Kidney glomerular epithelial cell (primary cell): Measurements from ENCODE around the gene ADAM15.
A peak's percentile ranks its signal among the peaks of the same experiment; 100 is the strongest.

ENCODE experiments used
- DNase-seq: peaks from one replicate; lab custom pipeline; 2025; lab: John Stamatoyannopoulos, UW

The ADAM15 gene

DNA sequence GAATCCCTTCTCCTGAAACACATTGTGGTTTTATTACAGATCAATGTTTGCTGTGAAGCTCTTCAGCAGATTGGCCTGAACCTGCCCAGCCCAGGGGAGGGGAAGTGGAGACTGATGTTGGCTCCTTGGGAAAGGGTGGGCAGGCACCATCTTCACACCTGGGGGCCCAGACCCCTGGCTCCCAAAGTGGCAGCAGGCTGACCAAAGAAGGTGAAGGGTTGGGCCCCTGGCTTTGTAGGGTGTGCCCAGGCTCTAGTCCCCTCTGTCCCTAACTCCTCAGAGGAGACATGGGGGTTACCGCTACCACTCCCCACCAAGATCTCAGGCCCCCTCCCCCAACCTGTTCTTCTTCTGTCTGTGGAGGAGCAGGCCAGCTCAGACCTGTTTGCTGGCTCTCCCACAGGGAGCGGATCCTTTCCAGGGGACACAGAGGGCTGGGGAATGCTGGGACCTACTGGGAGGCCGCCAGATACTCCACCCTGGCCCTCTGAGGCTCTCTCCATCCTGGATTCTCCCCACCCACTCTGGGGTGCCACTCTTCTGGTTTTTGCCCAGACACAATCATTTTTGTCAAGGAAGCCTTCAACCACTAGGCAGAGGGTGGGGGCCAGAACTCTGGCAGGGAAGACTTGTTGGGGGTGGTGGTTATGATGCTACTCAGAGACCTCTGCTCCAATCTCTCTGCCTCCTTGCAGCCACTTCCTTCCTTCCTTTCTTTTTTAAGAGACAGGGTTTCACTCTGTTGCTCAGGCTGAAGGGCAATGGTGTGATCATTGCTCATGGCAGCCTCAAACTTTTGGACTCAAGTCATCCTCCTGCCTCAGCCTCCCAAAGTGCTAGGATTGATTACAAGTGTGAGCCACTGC is 22.5 kb downstream of the ADAM15 start:
- no peak for DNase-seq

DNA sequence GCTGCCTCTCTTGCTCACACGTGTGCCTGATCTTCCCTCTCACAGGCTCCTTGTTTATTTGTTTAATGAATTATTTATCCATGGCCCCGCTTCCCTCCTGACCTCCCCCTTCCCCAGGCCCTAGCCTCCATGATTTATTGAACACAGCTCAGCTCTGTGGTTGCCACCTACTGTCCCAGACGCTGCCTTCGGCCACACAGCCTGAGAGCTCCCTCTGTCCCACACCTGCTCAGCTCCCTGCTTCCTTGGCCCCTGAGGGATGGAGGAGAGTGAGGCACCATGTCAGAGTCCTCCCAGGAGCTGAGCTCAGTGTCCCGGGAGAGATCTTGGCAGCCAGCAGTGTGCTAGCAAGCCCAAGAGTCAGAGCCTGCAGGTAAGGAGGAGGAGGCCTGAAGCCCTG is 24.4 kb downstream of the ADAM15 start:
- DNase-seq = no peak

DNA sequence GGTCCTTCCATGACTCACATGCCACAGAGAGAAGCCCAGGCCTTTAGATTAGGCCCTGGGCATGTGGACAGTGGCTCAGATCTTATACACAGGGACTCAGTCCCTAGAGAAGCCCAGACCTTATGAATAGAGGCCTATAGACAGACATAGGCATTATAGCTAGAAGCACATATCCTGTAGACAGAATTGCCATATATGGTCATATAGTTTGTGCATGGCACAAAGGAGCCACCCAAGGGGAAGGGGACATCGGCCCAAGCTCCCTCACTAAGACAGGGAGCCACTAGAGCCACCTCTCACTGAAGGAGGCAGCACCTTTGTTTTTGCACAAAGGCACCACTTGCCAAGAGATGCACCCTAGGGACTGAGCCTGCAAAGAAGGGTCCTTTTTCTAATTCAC is 25.3 kb downstream of the ADAM15 start:
- DNase-seq = no peak

DNA sequence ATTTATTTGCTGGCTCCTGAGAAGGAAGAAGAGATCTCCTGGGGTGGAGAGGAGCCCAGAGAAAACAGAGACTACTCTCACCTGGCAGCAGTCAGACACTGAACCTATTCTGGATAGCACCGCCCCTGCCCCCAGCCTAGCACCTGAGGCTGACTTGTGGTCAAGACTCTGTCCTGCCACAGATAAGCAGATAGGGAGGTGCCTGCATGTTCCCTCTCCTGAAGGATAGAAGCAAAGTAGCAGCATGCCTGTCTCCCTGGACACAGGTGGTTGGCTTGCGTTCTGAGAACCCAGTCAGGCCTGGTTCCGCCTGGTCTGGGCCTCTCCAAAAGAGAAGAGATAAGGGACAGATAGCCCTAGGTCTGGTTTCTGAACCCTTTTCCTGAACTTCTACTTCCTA is 26.2 kb downstream of the ADAM15 start:
- DNase-seq = no peak

DNA sequence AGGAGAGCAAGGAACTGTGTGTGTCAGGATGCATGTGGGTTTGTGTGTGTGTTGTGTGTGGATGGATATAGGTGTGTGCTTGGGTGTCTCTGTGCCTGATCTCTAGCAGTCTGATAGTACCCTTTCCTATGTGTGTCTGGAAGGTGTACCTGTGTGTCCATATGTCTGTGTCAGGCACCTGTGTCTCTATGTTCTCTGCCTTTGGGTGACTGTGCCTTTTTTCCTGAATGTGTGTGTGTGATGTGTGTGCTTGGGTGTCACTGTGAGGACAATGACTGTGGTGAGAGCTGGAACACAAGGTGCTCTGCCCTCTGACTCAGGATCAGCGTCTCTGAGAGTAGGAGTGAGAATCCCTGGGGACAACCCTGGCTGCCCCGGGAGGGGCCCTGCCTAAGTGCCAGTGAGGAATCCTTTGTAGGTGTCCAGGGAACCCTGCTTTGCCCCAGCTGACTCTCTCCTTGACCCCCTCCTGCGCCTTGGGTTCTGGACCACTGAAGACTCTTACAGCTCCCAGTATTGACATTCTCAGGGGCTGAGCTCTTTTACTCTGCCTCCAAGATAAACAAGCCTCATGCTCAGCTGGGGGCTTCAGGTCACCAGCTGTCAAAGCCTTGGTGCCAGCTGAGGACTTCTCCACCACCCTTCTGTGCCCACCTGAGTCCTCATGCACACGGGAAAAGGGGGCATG is 26.8 kb downstream of the ADAM15 start:
- DNase-seq = no peak

DNA sequence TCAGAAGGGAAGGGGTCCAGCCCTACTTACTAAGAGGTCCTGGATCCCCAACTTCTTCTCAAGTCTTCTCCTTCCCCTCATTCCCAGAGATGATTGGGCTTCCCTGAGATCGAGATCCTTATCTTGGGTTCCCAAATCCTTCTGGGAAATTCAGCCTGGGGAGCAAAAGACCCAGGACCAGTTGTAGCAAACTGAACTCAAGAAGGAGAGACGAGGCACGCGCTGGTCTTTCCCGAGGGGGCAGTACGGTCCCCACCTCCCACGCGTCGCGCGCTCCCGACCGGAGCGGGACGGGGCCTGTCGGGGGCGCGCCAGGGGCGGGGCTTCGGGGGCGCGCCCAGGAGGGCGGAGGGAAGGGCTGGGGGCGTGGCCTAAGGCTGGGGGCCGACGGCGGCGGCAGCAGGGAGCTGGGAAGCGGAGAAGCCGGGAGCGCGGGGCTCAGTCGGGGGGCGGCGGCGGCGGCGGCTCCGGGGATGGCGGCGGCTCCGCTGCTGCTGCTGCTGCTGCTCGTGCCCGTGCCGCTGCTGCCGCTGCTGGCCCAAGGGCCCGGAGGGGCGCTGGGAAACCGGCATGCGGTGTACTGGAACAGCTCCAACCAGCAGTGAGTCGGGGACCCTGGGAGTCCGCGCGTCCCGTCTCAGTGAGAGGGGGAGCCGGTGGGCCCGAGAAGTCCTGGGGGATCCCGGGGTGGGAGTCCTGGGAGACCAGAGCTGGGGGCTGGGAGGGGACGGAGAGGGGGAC is 27.5 kb downstream of the ADAM15 start, which contains the start of gene EFNA3:
Gene EFNA3, plus strand, starts transcription at position 369 of the 741 bp plus-strand sequence. Its CDS starts 105 bp downstream, at position 474.
- DNase-seq = no peak

DNA sequence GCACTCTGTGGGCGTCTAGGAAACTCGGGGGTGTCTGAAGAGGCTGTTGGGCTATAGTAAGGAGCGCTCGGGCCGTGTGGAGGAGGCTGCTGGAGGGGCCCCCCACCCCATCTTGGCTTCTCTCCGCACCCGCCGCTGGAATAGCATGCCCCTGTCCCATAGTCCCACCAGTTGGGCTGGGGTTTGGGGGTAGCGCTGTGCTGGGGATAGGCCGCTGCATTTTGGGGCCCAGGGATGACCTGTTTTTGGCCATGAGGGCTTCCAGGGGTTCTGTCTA is 28.0 kb downstream of the ADAM15 start:
- no peak for DNase-seq

DNA sequence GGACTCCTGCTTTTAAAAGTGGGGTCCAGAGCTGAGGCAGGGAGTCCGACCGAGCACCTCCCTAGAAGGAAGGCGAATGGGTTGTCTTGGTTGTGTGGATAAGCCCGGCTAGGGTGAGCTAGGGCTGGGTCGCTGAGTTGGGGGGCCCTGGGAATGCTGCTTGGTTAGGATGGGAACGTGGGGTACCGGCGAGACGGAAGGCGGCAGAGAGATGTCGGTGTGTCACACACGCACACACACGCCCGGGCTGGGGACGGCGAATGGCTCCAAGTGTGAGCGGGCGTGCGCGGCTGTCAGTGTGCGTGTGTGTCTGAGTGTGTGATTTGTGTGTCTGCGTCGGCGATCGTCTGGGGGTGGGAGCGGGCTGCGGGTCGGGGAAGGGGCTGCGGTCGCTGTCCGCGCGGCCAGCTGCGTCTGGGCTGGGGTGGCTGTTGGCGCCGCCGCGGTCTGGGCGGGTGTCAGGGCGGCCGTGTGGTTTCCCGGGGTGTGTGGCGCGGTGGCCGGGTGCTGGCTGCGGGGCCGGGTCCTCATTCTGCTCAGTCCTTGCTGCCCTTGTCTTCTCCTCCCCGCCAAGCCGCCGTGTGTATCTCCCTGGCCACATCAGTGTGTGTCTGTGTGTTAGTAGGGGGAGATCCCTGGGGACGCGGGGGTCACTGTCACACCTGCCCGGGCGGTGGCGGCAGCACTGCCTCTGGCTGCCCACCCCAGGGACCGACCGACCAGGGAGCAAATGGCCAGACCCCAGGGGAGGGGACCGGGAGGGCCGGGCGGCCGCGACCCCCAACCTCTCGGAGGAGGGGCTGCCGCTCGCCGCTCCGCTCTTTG is 28.6 kb downstream of the ADAM15 start:
- DNase-seq = no peak

DNA sequence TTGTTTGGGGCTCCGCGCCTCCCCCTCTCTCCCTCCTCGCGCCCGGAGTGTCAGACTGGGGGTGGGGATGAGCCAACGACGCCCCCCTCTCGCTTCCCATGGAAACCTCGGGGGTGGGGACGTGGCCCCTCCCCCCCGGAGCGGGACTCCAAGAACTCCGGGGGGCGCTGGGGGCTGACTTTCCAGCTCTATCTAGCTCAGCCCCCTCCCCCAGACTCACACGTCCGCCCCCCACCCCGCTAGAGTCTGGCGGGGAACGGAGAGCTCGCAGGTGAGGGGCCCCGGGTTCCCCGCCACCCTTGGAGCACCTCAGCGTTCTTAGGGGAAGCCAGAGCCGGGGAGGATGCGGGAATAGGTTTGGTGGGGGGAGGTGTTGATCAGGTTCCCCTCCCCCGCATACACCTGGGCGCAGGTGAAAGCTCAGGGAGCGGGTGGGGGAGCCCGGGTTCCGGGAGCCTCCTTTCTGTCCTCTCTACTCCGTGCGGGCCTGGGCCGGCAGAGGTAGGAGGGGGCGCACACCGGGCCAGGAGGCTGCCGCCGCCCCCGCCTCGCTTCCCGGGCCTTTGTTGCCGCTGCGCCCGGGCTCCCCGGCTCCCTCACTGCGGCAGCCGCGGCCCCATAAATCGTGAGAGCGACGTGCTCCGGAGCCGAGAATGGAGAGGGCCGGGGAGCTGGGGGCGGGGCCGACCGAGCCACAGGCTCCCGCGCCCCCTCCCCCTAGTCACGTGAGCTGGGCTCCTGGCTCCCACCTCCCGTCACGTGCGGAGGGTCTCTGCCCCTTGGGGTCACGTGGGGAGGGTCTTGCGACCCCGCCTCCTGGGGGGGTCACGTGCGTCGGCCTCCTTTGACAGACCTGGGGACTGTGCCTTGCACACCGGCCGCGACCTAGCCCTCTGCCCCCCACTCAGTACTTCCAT is 29.5 kb downstream of the ADAM15 start:
- no peak for DNase-seq

DNA sequence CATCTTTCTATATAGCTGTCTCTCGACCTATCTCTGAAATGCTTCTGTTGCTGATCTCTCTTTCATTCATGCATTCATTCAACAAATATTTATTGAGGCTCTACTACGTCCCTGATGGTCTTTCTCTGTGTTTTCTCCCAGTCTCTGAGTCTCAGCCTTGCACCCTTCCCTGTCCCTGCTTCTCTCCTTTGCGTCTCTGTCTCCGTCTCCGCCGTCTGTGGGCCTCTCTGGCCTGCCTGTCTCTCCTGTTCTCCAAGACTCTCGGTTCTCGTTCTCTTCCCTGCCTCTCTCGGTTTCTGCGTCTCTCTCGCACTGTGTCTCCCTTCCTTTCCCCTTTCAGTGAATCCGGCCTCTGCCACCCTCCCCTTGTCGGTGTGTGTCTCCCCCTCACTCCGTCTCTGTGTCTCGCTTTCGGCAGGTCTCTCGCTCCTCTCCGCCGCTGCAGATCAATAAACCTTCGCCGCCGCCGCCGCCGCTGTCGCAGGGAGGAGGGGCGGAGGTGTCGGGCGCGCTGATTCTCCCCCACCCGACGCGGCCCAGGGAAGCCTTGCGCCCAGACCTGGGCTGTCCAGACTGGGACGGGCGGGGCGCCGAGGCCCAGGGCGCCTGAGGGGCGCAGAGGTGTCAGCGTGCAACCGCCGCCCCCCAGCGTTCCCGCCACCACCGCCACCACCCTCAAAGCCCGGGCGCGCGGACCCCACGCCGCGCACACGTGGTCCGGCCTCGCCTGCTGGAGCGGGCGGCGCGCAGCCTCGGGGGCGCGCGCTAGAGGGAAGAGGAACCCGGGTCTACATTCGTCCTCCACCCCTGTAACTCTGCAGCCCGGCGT is 30.6 kb downstream of the ADAM15 start:
- DNase-seq = no peak

DNA sequence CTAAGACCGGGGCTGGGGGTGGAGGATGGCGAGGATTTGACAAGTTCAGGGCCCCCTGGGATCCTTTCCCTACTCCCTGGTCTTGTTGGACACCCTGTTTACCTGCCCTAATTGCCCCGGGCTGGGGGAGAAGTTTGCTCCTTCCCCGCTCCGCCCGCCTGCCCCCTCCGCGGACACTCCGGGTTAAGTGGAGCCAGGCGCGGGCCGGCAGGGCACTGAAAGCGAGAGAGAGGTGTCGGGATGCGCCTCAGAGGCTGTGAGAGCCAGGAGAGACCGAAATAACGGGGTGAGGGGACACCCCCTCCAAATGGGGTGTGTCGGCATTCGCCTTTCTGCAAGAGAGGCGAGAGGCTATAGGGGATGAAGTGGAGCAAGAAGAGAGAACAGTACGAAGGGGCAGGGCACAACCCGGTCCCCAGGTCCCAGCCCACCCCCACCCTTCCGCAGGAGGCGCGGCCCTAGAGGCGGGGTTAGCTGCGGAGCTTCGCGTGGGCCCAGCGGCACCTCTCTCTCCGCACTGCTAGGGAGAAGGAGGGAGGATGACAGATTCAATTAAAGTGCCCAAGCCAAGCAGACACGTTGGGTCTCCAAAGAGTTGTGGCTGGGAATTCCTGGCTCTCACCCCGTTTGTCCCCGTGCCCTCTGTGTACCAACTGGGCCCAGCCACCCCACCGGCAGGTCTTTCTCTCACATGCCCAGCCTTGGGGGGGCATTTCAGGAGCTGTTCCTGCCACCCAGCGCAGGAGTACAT is 31.4 kb downstream of the ADAM15 start:
- DNase-seq = no peak

DNA sequence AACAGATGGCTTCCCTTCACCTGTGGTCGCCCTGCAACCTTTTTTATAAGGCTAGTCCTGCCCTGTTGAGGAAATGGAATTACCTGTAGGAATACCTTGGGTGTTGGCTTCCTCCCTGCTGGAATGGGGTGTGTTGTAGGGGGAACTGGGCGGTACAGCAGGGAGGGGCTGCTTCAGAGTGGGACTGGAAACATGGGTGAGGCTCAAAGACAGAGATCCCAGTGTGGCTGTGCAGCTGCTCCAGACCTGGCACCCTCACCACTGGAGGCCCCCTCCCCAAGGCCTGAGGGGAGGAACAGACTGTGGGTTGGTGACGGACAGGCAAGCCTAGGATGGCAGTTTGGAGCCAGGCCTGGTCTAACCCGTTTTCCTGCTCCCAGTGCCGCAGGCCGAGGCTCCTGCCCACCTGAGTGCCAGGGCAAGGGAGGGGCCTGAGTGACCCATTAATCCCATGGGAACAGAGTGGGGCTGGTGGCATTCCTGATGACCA is 32.0 kb downstream of the ADAM15 start:
- no peak for DNase-seq

DNA sequence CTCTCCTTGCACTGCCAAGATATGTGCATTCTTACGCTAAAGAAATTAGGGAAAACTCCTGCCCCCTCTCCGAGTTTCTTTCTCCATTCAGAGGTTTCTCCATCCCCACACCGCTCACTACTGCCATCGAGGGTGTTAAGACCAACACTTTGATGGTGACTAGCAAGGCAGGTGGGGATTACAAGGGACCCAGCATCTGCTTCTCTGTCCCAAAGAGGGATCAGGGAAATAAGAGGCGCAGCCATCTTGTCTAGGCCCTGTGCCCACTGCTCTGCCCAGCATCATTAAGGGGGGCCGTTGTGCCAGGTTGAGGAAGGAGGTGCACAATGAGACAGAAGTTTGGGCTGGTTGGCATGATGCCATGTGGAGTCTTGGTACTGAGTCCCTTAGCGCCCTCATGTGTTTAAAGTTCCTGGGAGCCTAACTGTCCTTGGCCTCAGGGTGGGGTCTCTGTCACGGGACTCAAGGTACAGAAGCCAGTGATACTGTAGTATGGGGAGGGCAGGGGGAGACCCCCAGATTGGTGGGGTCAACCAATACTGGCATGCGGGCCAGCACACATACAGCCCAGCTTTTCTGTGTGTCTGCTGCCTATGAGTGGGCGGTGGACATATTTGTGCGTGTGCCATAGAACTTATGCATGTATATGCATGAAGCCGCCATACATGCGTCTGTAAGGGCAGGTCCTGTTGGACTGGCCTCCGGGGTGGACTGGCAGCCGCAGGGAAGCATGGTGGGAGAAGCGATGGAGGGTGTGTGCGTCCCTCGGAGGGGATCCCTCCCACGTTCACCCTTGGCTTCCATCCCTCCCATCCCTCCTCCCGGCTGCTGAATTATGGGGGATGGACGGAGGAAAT is 33.0 kb downstream of the ADAM15 start:
- no peak for DNase-seq

DNA sequence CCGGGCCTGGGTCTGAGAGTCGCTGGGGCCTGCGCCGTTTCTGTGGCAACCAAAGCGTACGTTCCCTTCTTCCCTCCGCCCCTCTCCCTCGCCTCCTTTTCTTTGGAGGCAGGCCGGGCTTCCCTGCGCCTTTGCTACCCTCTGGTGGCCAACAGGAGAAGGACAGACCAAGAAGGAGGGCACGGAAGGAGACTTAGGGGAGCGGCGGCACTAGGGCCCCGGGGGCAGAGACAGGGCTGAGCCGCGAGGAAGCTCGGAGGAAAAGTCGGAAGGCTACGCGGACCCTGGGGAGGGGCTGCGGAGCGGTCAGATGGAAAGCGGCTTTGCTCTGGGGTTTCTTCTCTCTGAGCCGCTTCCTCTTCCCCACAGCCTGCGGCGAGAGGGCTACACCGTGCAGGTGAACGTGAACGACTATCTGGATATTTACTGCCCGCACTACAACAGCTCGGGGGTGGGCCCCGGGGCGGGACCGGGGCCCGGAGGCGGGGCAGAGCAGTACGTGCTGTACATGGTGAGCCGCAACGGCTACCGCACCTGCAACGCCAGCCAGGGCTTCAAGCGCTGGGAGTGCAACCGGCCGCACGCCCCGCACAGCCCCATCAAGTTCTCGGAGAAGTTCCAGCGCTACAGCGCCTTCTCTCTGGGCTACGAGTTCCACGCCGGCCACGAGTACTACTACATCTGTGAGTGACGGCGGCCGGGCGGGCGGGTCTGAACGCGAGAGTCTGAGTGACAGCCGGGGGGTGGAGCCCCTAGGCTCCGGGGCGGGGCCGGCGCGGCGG is 33.8 kb downstream of the ADAM15 start:
- peak; percentile 93 for DNase-seq

DNA sequence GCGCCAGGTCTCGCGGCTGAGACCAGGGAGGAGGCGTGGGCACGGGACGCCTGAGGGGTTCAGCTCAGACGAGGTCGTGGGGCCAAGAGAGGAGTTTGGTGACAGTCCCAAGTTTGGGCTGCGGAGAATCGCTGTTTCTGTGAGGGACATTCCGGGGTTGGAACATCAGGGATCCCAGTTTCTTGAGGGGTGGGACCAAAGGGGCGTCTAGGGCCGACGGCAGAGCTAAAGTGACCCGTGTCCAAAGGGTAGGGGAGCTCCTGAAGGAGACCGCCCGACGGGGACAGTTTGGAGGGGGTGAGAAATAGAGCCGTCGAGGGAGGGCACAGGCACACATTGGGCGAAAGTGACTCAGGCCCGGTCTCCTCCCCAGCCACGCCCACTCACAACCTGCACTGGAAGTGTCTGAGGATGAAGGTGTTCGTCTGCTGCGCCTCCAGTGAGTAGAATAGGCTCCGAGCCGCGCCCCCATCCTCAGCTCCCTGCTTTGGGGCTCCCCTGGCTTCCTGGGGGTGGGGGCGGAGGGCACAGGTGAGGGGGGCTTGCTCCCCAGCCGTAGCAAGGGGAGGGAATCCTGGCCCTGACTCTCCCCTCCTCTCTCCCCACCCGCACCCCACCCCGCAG is 34.5 kb downstream of the ADAM15 start:
- peak; percentile 11 for DNase-seq

DNA sequence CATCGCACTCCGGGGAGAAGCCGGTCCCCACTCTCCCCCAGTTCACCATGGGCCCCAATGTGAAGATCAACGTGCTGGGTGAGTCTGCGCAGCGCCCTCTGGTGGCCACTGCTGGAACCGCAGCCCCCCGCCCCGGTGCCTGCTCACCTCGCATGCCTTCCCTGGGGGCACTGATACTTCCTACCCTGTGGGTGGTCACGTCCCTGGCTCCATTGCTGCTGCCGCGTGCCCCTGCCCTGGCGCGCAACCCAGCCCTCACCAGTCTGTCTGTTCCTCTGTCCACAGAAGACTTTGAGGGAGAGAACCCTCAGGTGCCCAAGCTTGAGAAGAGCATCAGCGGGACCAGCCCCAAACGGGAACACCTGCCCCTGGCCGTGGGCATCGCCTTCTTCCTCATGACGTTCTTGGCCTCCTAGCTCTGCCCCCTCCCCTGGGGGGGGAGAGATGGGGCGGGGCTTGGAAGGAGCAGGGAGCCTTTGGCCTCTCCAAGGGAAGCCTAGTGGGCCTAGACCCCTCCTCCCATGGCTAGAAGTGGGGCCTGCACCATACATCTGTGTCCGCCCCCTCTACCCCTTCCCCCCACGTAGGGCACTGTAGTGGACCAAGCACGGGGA is 35.1 kb downstream of the ADAM15 start:
- DNase-seq = no peak
